AG10803 (cell line): Measurements from ENCODE around the gene CAMK1D.
"Not testable (repeated sequence)": the region's sequence is repeated elsewhere in the genome, so short reads cannot be mapped to it uniquely, and the experiment has no call there.

Source experiments
- DNase-seq: peaks from one replicate; pipeline ENCODE4 v3.0.0; 2010; ENCODE audit warnings: low read depth
- H3K4me3 ChIP-seq: 2 replicates; pipeline ENCODE4 v1.5.1; 2011; ENCODE audit warnings: mild to moderate bottlenecking, low read length, control low read depth
- TF ChIP-seq, protein P1 (sequence below): conservative IDR thresholded peaks from 2 replicates; pipeline ENCODE4 v1.5.1; 2011; ENCODE audit warnings: mild to moderate bottlenecking, low read length, control low read depth, inconsistent platforms

CAMK1D gene

GRCh38 chr10:12710594-12711349 is 361.4 kb downstream of the CAMK1D start:
- H3K4me3 ChIP-seq, result no peak overlapping the region
- DNase-seq, result peak; percentile 89
- TF ChIP-seq, protein P1, sequence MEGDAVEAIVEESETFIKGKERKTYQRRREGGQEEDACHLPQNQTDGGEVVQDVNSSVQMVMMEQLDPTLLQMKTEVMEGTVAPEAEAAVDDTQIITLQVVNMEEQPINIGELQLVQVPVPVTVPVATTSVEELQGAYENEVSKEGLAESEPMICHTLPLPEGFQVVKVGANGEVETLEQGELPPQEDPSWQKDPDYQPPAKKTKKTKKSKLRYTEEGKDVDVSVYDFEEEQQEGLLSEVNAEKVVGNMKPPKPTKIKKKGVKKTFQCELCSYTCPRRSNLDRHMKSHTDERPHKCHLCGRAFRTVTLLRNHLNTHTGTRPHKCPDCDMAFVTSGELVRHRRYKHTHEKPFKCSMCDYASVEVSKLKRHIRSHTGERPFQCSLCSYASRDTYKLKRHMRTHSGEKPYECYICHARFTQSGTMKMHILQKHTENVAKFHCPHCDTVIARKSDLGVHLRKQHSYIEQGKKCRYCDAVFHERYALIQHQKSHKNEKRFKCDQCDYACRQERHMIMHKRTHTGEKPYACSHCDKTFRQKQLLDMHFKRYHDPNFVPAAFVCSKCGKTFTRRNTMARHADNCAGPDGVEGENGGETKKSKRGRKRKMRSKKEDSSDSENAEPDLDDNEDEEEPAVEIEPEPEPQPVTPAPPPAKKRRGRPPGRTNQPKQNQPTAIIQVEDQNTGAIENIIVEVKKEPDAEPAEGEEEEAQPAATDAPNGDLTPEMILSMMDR, result peak; percentile 99

DNA sequence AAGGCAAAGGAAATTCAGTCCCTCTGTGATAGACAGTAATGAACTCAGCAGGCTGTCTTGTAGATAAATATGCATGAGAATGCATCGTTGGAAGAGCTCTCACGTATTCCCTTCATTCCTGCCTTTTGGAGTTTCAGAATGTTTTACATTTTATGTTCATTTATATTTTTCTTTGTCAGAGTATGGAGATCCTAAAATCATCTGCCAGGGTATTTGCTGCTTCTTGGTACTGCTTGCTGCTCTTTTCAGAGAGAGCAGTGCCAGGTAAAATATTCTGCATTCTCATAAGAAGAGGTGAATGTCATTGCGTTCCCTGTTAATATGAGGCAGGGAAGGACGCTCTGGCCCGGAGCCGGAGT is 362.0 kb downstream of the CAMK1D start:
- no peak for DNase-seq
- H3K4me3 ChIP-seq, result no peak overlapping the region
- TF ChIP-seq, protein P1, result no peak

GRCh38 chr10:12712293-12712983 is 363.1 kb downstream of the CAMK1D start:
- no peak overlapping the region for H3K4me3 ChIP-seq
- TF ChIP-seq, protein P1, result no peak
- DNase-seq, result no peak

GRCh38 chr10:12712984-12713316 is 363.6 kb downstream of the CAMK1D start:
- H3K4me3 ChIP-seq, DNase-seq: not testable (repeated sequence)

GRCh38 chr10:12716042-12716441 is 366.7 kb downstream of the CAMK1D start:
- DNase-seq, result no peak
- H3K4me3 ChIP-seq, result no peak overlapping the region
- TF ChIP-seq, protein P1, result no peak

DNA sequence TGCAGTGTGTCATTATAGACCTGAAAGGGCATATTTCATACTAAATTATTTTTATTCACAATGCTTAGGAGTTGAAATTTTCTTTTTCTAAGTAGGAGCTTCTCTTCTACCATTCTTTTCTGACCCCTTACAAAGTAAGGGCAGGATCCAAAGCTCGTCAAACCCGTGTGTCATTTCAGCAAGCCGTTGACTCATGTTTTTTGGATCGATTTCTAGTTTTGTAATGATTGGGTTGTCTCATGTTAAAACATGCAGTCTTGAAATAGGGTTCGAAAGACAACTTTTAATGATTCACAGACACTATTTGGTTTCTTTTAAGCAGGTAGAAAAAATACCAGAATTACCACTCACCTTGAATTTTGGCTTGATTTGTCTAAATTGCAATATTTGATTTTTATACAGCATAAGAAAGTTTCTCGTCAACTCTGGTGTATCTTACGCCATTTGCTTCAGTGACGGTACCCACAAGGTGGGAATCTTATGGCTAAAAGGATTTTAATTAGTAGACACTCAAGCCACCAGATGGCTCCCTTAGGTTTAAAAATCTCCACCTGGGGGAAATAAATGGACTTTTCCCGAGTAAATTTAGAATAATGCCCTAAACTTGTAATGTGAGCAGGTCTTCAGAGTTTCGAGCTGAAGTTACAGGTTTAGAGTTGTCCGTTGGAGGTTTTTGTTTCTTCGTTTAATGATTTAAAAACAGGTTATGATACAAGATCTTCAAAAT is 368.8 kb downstream of the CAMK1D start:
- TF ChIP-seq, protein P1, result no peak
- no peak for DNase-seq
- no peak overlapping the region for H3K4me3 ChIP-seq

DNA sequence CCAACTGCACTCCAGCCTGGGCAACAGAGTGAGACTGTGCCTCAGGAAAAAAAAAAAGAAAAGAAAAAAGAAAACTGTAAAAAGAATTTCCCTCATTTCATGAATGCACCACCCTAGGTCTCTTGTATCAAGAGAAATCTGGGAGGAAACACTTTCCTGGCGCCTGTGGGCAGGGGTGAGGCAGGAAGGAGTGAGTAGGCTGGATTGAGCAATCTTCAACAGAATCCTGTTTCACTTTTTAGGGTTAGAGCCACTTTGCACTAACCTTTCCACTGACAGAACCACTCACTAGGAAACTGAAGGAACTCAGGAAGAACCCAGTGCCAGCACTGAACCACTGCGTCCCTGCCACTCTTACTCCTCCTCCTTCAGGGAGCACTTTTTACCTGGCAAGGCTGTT is 370.0 kb downstream of the CAMK1D start:
- no peak overlapping the region for H3K4me3 ChIP-seq
- no peak for DNase-seq
- TF ChIP-seq, protein P1, result no peak
